ENCODE results near the gene COQ9. TPM values are rescaled to one million over a fixed set of nuclear protein-coding genes. Genes with fewer than 3 reads are reported as not detected.

COQ9 gene
- total RNA-seq, 1 experiment from 2014 or later, result 32.9 TPM

GRCh38 chr16:57473906-57474305 is 26.6 kb downstream of the COQ9 start:
- Histone ChIP-seq H2BK20ac (ENCODE audit: low read depth, low read length, poor library complexity, severe bottlenecking) (no peak overlapping the region), H4K5ac (ENCODE audit: insufficient read length, low read depth, low read length) (no peak overlapping the region), H3K9ac (ENCODE audit: extremely low read depth, insufficient read length, low read length) (no peak overlapping the region), H2BK5ac (ENCODE audit: insufficient read length, low read length) (no peak overlapping the region), H3K79me1 (ENCODE audit: insufficient read depth, low read depth, low read length, poor library complexity, severe bottlenecking) (no peaks in the 10 kb centered on the region), H3K18ac (ENCODE audit: insufficient read length, low read depth, low read length) (no peak overlapping the region), H2AK5ac (ENCODE audit: insufficient read length, low read length) (no peak overlapping the region), H3K56ac (ENCODE audit: insufficient read length, low read depth, low read length) (no peak overlapping the region), H4K8ac (replicated peaks; ENCODE audit: insufficient read length, low read depth, low read length) (no peak overlapping the region), H2BK12ac (ENCODE audit: insufficient read length, low read depth, low read length) (no peak overlapping the region), H3K4me2 (ENCODE audit: insufficient read depth, insufficient read length, low read length) (no peak overlapping the region), H3K79me2 (ENCODE audit: insufficient read depth, low read length) (no peaks in the 10 kb centered on the region), H3K4ac (ENCODE audit: low read depth, low read length) (no peak overlapping the region), H3K9me3 (ENCODE audit: control insufficient read depth, low read depth, low read length) (no peaks in the 10 kb centered on the region), H3K27me3 (ENCODE audit: insufficient read depth, low read length) (no peaks in the 10 kb centered on the region), H3K23ac (ENCODE audit: insufficient read length, low read depth, low read length) (no peak overlapping the region), H2BK120ac (ENCODE audit: low read depth, low read length, poor library complexity, severe bottlenecking) (no peak overlapping the region), H3K27ac (ENCODE audit: insufficient read length, low read depth, low read length) (no peak overlapping the region), H4K20me1 (ENCODE audit: control insufficient read depth, insufficient read depth, insufficient read length) (no peaks in the 10 kb centered on the region), H3T11ph (ENCODE audit: low read length) (no peak overlapping the region), H2AFZ (ENCODE audit: low read length) (no peak overlapping the region), H3K4me1 (ENCODE audit: insufficient read depth, low read length) (peaks cover 17% of the 10 kb centered on the region; the same call in 1 of the 2 replicates), H4K91ac (ENCODE audit: insufficient read length, low read depth, low read length) (no peak overlapping the region), H2BK15ac (ENCODE audit: low read depth, low read length) (no peak overlapping the region), H3K14ac (ENCODE audit: insufficient read depth, low read length) (no peak overlapping the region), H3K23me2 (ENCODE audit: insufficient read length, low read depth, low read length, poor library complexity, severe bottlenecking) (no peaks in the 10 kb centered on the region)
- Mint-ChIP-seq H3K4me3 (no peak overlapping the region), H3K27ac (peak overlapping the region in 1 of 3 experiments; percentile 55; a peak in 1 of 7 replicates), H3K36me3 (ENCODE audit: insufficient read depth in 1 of 3, low read depth in 3 of 3) (peaks cover 25 to 38% (median 32%) of the 10 kb centered on the region in 3 experiments), H3K27me3 (ENCODE audit: low read depth) (peaks cover 5% of the 10 kb centered on the region), H3K4me1 (peaks cover 33 to 55% of the 10 kb centered on the region in 2 experiments), H3K9me3 (no peaks in the 10 kb centered on the region)
- DNase-seq, result no peak
- TF ChIP-seq CTCF (conservative IDR thresholded peaks at IDR 0.05), result no peak
- WGBS (ENCODE audit: extremely low coverage, insufficient read length, low lambda C conversion rate), result no CpG with 5 or more reads among the region's 8 CpGs

Data from H9 (cell line).